Karpas-422 (cell line): Measurements from ENCODE around the gene TNNC2. TPM values are rescaled to one million over a fixed set of nuclear protein-coding genes. Genes with fewer than 3 reads are reported as not detected.
"Not testable (repeated sequence)": the region's sequence is repeated elsewhere in the genome, so short reads cannot be mapped to it uniquely, and the experiment has no call there.

Source experiments
- DNase-seq: peaks from one replicate; pipeline ENCODE4 v3.0.0-alpha.2; 2015
- H2AFZ ChIP-seq: fragments of 200-600 bp; sonication (generic); 2 replicates; pipeline ENCODE4 v1.6.1; 2014; ENCODE audit warnings: antibody characterized with exemption, low read length, mixed read lengths
- H3K27ac ChIP-seq: fragments of 200-600 bp; sonication (generic); 2 replicates; pipeline ENCODE4 v1.5.1; 2014; ENCODE audit warnings: mild to moderate bottlenecking, low read length, moderate library complexity
- H3K27me3 ChIP-seq: fragments of 200-600 bp; sonication (generic); 2 replicates; pipeline ENCODE4 v1.6.1; 2014; ENCODE audit warnings: low read length, mixed read lengths
- H3K36me3 ChIP-seq: fragments of 200-600 bp; sonication (generic); 2 replicates; pipeline ENCODE4 v1.6.1; 2014; ENCODE audit warnings: low read length, mixed read lengths; ENCODE audit not compliant: insufficient read depth
- H3K4me1 ChIP-seq: fragments of 200-600 bp; sonication (generic); 2 replicates; pipeline ENCODE4 v1.6.1; 2014; ENCODE audit warnings: mild to moderate bottlenecking, low read length, mixed read lengths
- H3K4me2 ChIP-seq: fragments of 200-600 bp; sonication (generic); 2 replicates; pipeline ENCODE4 v1.6.1; 2014; ENCODE audit warnings: low read length, low read depth, mild to moderate bottlenecking; ENCODE audit not compliant: poor library complexity, severe bottlenecking
- H3K4me3 ChIP-seq: fragments of 200-600 bp; sonication (generic); 2 replicates; pipeline ENCODE4 v1.5.1; 2014; ENCODE audit warnings: mild to moderate bottlenecking, antibody characterized with exemption, low read length, mixed read lengths
- H3K79me2 ChIP-seq: fragments of 200-600 bp; sonication (generic); 2 replicates; pipeline ENCODE4 v1.6.1; 2014; ENCODE audit warnings: mild to moderate bottlenecking, low read length, mixed read lengths
- H3K9ac ChIP-seq: fragments of 200-600 bp; sonication (generic); 2 replicates; pipeline ENCODE4 v1.6.0; 2014; ENCODE audit warnings: low read length
- H3K9me2 ChIP-seq: fragments of 200-600 bp; sonication (generic), shearing (Covaris generic); replicated peaks from 2 replicates; pipeline ENCODE4 v1.6.0; 2014; ENCODE audit warnings: mild to moderate bottlenecking, low read length, moderate library complexity; ENCODE audit not compliant: insufficient read depth
- H3K9me3 ChIP-seq: fragments of 300-700, 200-600 bp; sonication (generic); 2 replicates; pipeline ENCODE4 v1.6.1; 2014; ENCODE audit warnings: low read length, mixed read lengths
- H4K20me1 ChIP-seq: fragments of 200-600 bp; sonication (generic); 2 replicates; pipeline ENCODE4 v1.6.1; 2014; ENCODE audit warnings: mild to moderate bottlenecking, antibody characterized with exemption, low read length, low read depth; ENCODE audit not compliant: insufficient read depth
- total RNA-seq: library from RNA; depleted of rRNA; stranded (reverse); fragments of >200 nt; shearing (Covaris generic); gene quantifications from 2 replicates; pipeline ENCODE4 v1.2.3, GENCODE V29; 2014; ENCODE audit warnings: low replicate concordance

TNNC2 gene
- total RNA-seq, 1 experiment from 2014 or later = not detected

DNA sequence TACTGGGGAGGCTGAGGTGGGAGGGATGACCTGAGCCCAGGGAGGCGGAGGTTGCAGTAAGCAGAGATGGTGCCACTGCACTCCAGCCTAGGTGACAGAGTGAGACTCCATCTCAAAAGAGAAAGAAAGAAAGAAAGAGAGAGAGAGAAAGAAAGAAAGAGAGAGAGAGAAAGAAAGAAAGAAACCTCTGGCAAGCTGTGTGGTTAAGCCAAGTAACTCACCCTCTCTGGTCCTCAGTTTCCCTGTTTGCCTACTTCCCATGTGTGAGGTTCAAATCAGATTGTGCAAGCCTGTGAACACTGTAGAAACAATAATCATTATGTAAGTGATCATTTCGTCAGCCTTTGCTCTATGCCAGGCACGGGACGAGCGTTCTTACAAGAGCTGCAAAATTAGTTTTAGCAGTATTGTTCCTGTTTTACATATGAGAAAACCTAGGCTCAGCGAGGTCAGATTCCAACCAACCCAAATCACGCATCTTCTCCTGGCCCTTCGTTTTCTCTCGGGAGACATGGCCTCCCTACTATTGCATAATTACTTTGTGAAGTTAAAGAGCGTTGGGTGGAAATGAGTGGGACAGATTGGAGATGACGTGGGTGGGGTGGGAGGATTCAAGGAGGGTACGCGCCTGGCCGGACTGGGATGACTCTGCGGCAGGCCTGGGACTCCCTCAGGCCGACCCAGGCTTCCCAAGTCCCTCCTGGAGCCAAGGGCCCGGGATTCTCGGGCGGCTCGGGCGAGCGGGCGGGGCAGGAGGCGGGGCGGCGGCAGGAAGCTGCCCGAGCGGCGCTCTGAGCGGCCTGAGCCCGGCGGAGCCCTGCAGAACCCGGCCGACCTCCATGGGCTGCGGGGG is 6.1 kb upstream of the TNNC2 start, which contains the start of gene SNX21:
SNX21 (plus strand) TSS at position 770 of the 853 bp plus-strand sequence. CDS start 121 bp downstream, outside the sequence.
- no peak for DNase-seq
- Histone ChIP-seq H3K27ac (no peak within 1 kb of the TSS), H3K9me2 (no peaks in the 10 kb centered on the region), H4K20me1 (no peaks in the 10 kb centered on the region), H3K36me3 (no peaks in the 10 kb centered on the region), H2AFZ (no peak within 1 kb of the TSS), H3K27me3 (no peaks in the 10 kb centered on the region), H3K9ac (no peak within 1 kb of the TSS), H3K4me2 (no peak within 1 kb of the TSS), H3K4me1 (no peaks in the 10 kb centered on the region), H3K4me3 (no peak within 1 kb of the TSS), H3K9me3 (no peaks in the 10 kb centered on the region), H3K79me2 (no peaks in the 10 kb centered on the region)

- no peaks in the 10 kb centered on the region for H3K4me1 ChIP-seq
- no peaks in the 10 kb centered on the region for H3K27me3 ChIP-seq
- DNase-seq = no peak
- H3K27ac ChIP-seq = no peak overlapping the region
- H4K20me1 ChIP-seq = no peaks in the 10 kb centered on the region
- H3K79me2 ChIP-seq = no peaks in the 10 kb centered on the region
- H3K4me2 ChIP-seq = no peak overlapping the region
- H3K9me3 ChIP-seq = no peaks in the 10 kb centered on the region
- no peak overlapping the region for H3K4me3 ChIP-seq
- H3K9ac ChIP-seq = no peak overlapping the region
- no peak overlapping the region for H2AFZ ChIP-seq
- H3K36me3 ChIP-seq = no peaks in the 10 kb centered on the region
- H3K9me2 ChIP-seq = no peaks in the 10 kb centered on the region
Observed at GRCh38 chr20:45832619-45833018, 5.5 kb upstream of the TNNC2 start.

GRCh38 chr20:45829673-45830106 is 2.6 kb upstream of the TNNC2 start:
- not testable (repeated sequence) for H3K4me3 ChIP-seq, H3K9me2 ChIP-seq, H3K9me3 ChIP-seq, H3K79me2 ChIP-seq, H3K9ac ChIP-seq, H3K27me3 ChIP-seq, H3K4me1 ChIP-seq, H2AFZ ChIP-seq, H3K27ac ChIP-seq, H4K20me1 ChIP-seq, H3K4me2 ChIP-seq, H3K36me3 ChIP-seq, DNase-seq

- Histone ChIP-seq H3K27me3 (no peaks in the 10 kb centered on the region), H4K20me1 (no peaks in the 10 kb centered on the region), H2AFZ (no peak overlapping the region), H3K4me3 (no peak overlapping the region), H3K36me3 (no peaks in the 10 kb centered on the region), H3K9me2 (no peaks in the 10 kb centered on the region), H3K27ac (no peak overlapping the region), H3K4me2 (no peak overlapping the region), H3K9ac (no peak overlapping the region), H3K79me2 (no peaks in the 10 kb centered on the region), H3K4me1 (no peaks in the 10 kb centered on the region), H3K9me3 (no peaks in the 10 kb centered on the region)
- no peak for DNase-seq
Observed at GRCh38 chr20:45828589-45828988, 1.5 kb upstream of the TNNC2 start.

DNA sequence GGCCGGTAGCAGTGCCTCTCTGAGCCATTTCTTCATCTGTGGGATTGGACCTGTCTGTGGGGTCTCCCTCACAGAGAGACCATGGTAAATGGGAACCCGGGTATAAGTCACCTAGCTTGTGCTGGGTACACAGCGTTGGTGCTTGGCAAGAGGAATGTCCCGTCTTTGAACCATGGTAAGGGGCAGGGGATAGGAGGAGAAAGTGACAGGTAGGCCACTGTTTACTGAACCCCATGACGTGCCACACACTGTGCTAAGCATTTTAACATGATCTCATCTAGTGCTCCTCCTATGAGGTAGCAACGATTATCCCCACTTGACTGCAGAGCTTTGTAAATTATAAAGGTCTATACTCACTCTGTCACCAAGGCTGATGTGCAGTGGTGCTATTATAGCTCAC is 600 bp upstream of the TNNC2 start:
- no peaks in the 10 kb centered on the region for H3K36me3 ChIP-seq
- no peak overlapping the region for H3K4me2 ChIP-seq
- no peaks in the 10 kb centered on the region for H3K27me3 ChIP-seq
- H3K9me3 ChIP-seq = no peaks in the 10 kb centered on the region
- no peaks in the 10 kb centered on the region for H4K20me1 ChIP-seq
- no peak overlapping the region for H2AFZ ChIP-seq
- no peak overlapping the region for H3K27ac ChIP-seq
- DNase-seq = no peak
- H3K9ac ChIP-seq = no peak overlapping the region
- H3K79me2 ChIP-seq = no peaks in the 10 kb centered on the region
- H3K4me3 ChIP-seq = no peak overlapping the region
- no peaks in the 10 kb centered on the region for H3K4me1 ChIP-seq
- no peaks in the 10 kb centered on the region for H3K9me2 ChIP-seq

- no peaks in the 10 kb centered on the region for H4K20me1 ChIP-seq
- no peaks in the 10 kb centered on the region for H3K9me3 ChIP-seq
- no peak overlapping the region for H2AFZ ChIP-seq
- H3K79me2 ChIP-seq = no peaks in the 10 kb centered on the region
- no peaks in the 10 kb centered on the region for H3K36me3 ChIP-seq
- DNase-seq = no peak
- no peaks in the 10 kb centered on the region for H3K4me1 ChIP-seq
- no peak overlapping the region for H3K27ac ChIP-seq
- no peaks in the 10 kb centered on the region for H3K9me2 ChIP-seq
- H3K4me2 ChIP-seq = no peak overlapping the region
- no peak overlapping the region for H3K9ac ChIP-seq
- H3K4me3 ChIP-seq = no peak overlapping the region
- no peaks in the 10 kb centered on the region for H3K27me3 ChIP-seq
Observed at GRCh38 chr20:45826381-45827019, 612 bp downstream of the TNNC2 start.

DNA sequence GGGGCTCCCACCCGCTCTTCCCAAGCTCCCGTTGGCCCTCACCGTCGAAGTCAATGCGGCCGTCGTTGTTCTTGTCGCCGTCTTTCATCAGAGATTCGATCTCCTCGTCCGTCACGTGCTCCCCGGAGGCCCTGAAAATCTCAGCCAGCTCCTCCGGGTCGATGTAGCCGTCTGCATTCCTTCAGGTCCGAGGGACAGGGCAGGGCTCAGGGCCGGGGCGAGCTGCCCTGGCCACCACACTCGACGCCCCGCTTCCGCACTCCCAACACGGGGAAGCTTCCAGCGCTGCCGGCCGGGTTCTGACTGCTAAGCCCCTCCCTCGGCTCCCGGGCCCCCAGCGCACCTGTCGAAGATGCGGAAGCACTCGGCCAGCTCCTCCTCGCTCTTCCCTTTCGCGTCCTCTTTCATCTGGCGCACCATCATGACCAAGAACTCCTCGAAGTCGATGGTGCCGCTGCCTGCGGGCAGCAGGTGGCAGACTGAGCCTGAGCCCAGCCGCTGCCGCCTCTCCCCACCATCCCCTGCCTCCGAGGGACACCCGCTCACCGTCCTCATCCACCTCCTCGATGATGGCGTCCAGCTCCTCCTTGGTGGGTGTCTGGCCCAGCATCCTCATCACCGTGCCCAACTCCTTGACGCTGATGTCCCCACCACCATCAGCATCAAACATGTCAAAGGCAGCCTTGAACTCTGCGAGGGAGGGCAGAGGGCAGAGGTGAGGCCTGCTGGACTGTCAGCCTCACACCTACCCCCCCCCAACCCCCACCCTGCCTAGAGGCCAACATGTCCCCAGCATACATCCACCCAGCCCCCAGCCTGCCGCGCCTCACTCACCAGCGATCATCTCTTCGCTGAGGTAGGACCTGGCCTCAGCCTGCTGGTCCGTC is 2.9 kb downstream of the TNNC2 start:
- Histone ChIP-seq H3K27ac (no peak overlapping the region), H3K79me2 (no peaks in the 10 kb centered on the region), H3K27me3 (no peaks in the 10 kb centered on the region), H3K9me2 (no peaks in the 10 kb centered on the region), H2AFZ (no peak overlapping the region), H3K36me3 (no peaks in the 10 kb centered on the region), H3K9ac (no peak overlapping the region), H4K20me1 (no peaks in the 10 kb centered on the region), H3K4me2 (no peak overlapping the region), H3K4me3 (no peak overlapping the region), H3K4me1 (no peaks in the 10 kb centered on the region), H3K9me3 (no peaks in the 10 kb centered on the region)
- DNase-seq = peak; percentile 77

- H3K27ac ChIP-seq = no peak overlapping the region
- H3K4me1 ChIP-seq = no peaks in the 10 kb centered on the region
- no peaks in the 10 kb centered on the region for H3K9me2 ChIP-seq
- H3K4me3 ChIP-seq = no peak overlapping the region
- H3K9me3 ChIP-seq = no peaks in the 10 kb centered on the region
- H3K4me2 ChIP-seq = no peak overlapping the region
- no peak overlapping the region for H3K9ac ChIP-seq
- H2AFZ ChIP-seq = no peak overlapping the region
- no peak for DNase-seq
- H3K36me3 ChIP-seq = no peaks in the 10 kb centered on the region
- no peaks in the 10 kb centered on the region for H3K79me2 ChIP-seq
- H3K27me3 ChIP-seq = no peaks in the 10 kb centered on the region
- H4K20me1 ChIP-seq = no peaks in the 10 kb centered on the region
Observed at GRCh38 chr20:45822857-45823256, 4.3 kb downstream of the TNNC2 start.
